Epidermal melanocyte (primary cell): ENCODE results near the gene WDR1.

ENCODE experiments used
- DNase-seq: peaks from one replicate; pipeline ENCODE4 v3.0.0; 2011; ENCODE audit warnings: low spot score; ENCODE audit not compliant: insufficient read length

The WDR1 gene

DNA sequence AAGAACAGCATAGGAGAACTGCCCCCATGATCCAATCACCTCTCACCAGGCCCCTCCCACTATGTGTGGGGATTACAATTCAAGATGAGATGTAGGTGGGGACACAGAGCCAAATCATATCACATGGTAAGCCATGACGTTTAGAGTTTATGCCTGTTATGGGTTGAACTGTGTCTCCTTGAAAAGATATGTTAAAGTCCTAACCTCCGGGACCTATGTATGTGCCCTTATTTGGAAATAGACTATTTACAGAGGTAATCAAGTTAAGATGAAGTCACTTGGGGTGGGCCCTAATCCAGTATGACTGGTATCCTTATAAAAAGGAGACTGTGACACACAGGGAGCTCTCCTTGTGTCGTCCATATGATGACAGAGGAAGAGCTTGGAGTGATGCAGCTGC is 70.1 kb downstream of the WDR1 start:
- DNase-seq: no peak

DNA sequence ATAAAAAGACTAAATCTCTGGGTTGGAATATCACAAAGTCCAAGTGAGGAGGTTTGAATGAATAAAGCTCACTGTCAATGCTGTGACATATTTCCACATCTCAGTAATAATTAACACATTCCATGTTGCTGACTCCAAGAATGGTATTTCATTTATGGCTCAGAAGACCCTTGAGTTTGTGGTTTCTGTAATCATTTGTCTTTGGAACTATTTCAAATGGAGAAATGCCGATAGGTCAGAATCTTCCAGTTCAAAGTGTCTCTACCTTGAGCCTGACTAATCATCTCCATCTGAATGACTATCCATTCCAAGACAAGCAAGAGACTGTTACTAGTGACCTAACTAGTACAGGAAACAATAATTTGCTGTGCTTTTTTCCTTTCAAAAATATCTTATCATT is 71.1 kb downstream of the WDR1 start:
- no peak for DNase-seq

DNA sequence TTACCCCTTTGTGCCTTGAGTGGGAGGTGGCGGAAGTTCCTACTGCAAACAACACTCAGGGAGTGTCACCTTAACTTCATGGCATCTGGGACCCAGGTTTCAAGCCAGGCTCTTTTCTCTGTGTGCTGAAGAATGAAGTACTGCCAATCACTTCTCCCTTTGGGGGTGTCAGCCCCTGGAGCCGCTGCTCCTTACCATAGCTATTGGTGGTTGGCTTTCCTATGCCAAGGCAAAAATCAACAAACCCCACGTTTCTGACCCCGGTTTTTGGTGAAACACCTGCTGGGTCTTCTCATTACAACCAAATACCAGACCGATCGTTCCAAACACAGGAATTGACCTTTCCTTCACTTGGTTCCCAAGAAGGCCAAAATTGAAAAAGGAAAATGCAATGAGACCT is 75.6 kb downstream of the WDR1 start:
- no peak for DNase-seq

DNA sequence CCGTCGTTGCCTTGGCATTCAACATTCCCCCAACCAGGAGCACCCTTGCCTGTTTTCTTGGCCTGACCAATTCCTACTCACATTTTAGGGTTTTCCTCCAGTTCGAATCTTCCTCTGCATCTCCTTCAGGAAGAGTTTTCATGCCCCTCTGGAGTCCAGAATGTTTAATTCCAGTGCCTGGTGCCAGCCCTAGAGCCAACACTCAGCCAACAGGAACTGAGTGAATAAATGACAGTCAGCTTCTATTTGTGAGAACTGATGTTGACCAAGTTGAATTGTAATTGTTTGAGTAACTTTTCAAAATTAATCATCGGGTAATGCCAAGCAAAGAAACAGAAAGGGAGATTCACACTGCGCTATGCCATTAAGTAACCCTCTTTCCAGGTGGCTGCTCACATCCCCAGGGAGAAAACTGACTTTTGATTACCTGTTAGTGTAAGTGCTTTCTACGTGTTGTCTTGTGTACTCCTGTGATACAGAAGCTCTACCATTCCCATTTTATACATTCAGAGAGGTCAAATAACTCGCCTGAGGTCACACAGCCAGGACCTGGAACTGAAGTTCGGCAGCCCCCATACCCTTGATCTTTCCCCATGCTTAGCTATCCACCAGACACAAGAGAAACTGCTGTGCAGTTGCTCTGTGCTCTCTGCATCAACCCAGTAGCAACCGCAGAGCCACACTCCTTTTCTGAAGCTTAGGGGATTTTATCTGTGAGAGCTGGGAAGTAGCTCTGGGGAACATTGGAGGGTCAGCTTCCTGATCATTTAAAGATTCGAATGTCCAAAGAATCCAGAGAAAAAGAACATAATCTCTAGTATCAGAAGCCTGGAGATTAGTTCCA is 76.3 kb downstream of the WDR1 start:
- DNase-seq: no peak

DNA sequence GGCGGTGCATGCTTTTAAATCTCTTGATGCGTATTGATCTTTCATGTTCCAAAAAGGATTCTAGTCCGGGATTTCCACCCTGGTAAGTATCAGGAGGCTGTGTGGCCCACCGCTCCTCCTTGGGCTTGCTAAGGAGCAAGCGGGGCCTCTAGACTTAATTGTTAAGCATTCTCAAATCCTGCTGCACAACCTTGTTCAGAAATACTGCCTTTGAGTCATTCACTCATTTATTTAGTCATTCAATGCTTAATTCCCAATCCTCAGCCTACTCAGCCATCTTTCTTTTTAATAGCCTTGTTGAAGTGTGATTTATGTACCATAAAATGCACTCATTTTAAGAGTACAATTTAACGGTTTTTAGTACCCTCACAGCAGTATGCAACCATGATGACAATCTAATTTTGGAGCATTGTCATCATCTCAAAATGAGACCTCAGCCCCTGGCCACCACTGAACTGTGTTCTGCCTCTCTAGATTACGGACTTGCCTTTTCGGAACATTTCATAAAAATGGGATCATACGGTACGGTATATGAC is 79.7 kb downstream of the WDR1 start:
- no peak for DNase-seq

DNA sequence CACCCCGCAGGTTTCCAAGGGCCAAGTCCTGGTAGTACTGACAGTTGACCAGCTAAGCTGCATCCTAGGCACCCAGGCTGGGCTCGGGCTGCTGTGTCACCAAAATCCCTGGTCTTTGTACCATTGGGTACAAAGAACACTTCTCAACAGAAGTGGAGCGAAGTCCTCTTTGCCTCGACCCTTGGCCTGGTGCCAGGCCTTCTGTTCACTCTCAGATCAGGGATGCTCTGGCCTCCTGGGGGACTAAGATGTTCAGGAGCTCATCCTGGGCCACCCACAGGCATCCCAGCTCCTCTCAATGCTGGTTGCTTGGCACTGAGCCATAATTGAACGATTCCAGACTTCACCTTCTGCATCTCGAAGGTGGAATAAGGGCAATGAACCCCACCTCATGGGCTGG is 81.5 kb downstream of the WDR1 start:
- no peak for DNase-seq

DNA sequence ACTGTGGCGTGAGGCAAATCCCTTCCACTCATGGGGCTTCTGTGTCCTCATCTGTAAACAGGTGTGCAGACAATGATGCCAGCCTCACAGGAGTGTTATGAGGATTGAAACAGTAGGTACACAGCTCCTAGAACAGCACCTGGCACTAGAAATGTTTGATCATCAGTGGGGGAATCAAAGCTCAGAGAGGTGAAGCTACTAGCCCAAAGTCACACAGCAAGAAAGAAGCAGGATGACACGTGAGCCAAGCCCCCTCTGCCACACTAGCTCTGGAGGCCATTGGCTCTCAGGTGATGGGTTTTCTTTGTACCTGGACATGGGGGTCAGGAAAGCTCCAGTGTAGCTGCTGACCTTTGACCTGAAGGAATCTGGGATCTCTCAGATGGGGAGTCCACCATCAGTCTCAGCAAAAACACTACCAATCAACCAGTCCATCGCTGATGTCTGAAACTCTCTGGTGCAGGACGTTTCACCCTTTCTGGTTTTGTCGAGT is 81.9 kb downstream of the WDR1 start:
- no peak for DNase-seq

DNA sequence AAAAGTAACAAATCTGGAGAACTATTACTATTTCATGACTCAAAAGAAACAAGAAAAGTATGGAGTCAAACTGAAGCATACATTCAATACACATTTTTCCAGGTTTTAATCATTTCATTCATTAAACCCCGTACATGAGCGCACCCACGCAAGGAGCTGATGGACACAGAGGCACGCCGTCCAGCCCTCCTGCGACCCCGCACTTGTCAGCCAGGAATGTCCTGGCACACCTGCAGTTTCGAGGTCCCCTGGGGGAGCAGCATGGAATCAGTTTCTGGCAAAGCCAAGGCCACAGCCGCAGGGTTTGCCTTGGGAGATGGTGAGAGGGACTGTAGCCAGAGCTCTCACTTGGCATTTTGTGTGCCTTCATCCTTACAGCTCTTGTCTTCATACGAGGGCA is 82.5 kb downstream of the WDR1 start:
- DNase-seq: no peak

DNA sequence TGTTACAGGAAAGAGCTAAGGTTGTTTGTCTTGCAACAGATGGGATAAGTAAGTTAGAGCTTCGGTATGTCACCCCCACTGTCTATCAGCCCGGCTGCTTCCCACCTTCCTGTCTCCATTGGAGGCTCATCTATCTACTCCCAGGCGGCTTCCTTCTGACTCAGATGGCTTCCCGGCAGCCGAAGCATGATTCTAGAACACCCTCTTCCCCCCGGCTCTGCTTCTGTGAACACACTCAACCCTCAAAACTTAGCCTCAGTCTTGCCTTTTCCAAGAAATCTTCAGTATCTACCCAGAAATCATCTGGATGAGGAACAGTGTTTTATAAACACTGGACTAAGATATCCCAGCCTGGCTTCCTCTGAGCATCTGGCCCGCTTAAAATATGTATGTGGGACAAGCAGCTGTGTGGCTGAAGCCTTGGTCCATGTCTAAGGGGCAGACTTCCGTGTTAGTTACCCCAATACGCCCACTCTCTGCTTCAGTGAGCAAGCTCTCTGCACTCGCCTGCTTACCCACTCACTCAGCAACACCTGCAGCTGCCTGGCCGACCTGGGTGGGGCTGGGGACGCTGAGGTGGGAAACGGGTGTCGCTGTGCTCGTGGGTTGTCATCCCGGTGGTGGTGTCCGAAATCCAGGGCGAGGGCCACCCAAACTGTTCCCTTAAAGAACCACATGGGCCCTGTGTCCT is 83.3 kb downstream of the WDR1 start:
- no peak for DNase-seq

DNA sequence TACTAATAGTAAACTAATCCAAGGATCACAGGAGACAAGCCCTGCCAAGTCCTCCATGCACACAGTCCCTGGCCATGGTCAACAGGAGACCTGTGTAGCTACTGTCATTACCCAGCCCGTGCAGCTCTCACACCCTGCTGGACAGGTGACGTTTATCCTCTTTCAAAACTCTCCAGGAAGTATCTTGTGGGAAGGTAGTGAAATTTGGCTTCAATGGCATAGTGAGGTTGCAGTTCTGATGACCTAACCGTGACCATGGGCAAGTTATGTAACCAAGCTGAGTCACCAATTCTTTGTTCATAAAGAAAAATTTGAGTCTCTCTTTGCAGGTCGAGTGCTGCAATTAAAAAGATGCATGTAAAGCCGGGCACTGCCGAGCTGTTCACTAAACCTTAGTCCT is 84.0 kb downstream of the WDR1 start:
- no peak for DNase-seq

DNA sequence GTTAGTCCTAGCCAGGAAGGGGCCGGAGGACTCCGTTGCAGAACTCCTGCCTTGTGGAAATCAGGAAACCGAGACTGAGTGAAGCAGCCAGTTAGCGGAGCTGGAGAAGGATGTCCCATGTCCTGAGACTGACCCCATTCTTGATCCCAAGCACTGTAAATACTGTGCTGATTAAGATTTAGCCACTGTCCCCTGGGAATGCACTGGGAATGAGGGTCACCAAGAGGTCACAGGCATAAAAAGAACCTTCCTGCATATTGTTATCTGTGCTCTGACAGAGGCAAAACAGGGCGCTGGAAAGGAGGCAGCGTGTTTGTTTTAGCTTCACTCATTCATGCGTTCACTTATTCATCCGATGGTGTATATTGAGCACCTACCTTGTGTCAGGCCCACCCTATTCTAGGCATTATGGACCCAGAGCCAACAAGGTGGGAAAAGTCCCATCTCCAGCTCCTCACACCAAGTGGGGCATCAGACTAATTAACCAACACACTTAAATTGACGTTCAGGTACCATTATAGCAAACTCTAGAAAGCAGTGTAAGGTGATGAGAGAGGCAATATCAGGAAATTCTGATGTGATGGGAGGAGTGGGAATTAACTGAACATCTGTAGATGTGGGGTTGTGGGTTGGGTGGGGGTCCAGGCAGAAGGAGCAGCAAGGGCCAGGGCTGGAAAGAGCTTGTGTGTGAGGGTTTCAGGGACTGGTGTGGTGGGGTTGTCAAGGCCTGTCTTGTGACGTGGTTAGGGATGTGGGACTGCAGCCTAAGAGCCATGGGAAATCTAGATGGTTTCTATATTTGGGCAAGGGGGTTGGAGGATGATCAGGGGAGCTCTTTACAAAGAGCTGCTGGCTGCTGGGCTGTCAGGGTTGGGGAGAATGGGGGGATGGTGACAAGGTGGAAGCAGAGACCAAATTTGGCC is 84.7 kb downstream of the WDR1 start:
- DNase-seq: no peak

DNA sequence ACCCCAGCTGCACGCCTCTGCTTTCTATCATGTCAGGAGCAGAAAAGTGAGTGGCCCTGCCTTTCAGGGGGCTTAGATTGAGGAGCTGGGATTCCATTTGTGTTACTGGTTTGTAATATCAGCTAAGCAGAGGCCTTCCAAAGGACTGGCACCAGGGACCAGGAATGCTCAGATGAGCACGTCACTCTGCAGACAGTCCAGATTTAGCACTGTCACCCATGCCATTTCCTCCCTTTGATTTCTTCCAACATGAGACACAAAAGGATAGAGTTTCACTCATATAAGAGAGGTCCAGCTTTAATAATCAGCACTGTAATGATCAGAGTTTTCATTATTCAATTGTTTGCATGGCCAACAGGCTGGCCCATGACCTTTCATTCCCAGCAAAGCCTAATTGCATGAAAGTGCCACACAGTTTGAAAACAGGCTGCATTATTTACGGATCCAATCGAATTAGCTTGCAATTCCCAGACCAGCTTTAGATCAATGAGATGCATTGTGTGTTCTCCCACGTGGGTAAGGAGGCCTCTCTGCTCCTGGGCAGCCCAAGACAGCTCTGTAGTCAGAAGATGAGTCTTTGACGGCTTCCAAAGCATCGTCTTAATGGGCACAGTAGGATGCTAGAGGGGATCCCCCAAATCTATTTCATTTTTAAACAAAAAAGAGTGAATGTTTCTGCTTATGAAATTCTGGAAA is 85.5 kb downstream of the WDR1 start:
- peak; percentile 85 for DNase-seq

DNA sequence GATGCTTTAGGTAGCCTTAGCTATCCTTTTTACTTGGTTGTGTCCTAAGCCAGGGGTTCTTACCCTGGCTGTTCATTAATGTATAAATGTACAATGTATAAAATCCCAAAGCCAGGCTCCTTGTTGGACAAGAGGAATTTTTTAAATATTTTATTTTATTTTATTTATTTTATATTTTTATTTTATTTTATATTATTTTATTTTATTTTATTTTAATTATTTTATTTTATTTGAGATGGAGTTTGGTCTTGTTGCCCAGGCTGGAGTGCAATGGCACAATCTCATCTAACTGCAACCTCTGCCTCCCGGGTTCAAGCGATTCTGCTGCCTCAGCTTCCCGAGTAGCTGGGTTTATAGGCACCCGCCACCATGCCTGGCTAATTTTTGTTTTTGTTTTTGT is 87.2 kb downstream of the WDR1 start:
- DNase-seq: no peak

DNA sequence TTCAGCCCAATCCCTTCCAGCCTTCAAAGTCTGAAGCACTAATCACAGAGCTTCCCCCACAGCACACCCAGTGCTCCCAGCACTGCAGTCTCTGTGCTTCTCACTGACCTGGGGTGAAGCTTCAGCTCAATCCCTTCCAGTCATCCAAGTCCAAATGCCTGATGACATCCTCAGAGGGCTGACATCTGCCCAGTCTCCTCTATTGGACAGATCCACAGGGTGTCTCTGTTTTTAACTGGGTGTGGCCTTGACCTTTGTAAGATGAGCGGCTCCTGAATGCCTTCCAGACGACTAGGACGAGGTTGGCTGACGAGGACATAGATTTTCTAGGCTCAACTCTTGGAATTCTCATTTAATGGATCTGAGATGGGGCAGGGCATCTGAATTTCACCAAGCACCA is 87.7 kb downstream of the WDR1 start:
- no peak for DNase-seq

DNA sequence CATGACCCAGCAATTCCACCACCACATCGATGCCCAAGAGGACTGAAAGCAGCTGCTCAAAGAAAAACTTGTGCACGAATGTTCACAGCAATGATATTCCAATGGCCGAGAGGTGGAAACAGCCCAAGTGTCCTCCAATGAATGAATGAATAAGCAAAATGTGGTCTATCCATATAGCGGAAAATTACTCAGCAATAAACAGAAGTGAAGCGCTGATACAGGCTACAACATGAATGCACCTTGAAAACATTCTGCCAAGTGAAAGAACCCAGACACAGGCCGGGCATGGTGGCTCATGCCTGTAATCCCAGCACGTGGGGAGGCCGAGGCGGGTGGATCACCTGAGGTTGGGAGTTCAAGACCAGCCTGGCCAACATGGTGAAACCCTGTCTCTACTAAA is 90.1 kb downstream of the WDR1 start:
- no peak for DNase-seq

DNA sequence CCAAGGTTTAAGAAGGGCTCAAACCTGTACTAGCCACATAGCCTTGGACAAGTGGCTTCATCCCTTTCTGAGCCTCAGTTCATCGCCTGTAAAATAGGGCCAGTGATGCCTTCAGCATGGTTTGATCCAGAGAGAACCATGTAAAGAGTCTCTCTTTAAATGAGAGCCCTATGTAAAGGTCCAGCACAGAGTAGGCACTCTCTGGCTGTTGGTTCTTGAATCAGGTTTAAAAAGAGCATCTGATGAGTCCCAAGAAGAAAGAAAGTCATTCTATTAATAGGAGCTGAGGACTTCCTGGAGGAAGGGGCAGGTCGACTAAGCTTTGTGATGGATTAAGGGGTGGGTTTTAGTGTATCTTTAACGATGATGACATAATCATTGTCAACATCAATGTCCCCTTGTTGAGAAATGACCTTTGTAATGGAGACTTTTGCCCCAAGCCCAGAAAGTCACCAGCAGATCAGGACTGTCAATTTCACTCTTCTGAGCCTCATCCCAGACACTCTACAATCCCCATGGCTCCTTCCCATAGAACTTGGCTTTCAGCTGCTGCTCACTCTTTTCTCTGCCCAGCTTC is 91.3 kb downstream of the WDR1 start:
- DNase-seq: no peak
